Measurements from ENCODE around the gene LUC7L3. TPM values are rescaled to one million over a fixed set of nuclear protein-coding genes. Genes with fewer than 3 reads are reported as not detected.

Gene LUC7L3
- total and polyA plus RNA-seq, 8 donors: 63.4 to 1,211 (median 208) TPM

GRCh38 chr17:50770346-50770745 lies 50.9 kb downstream of the LUC7L3 start:
- no peak overlapping the region for H3K27ac ChIP-seq
- peaks cover 11 to 28% (median 24%) of the 10 kb centered on the region in 4 donors for H3K4me1 ChIP-seq
- no peaks in the 10 kb centered on the region for H3K27me3 ChIP-seq
- H3K4me3 ChIP-seq: no peak overlapping the region
- H3K9me3 ChIP-seq: no peaks in the 10 kb centered on the region
- H3K36me3 ChIP-seq: no peaks in the 10 kb centered on the region
- no peak for DNase-seq
- TF ChIP-seq EP300 (IDR thresholded peaks at IDR 0.05): no peak
- no peak for TF ChIP-seq POLR2AphosphoS5 (IDR thresholded peaks at IDR 0.05)
- TF ChIP-seq CTCF (IDR thresholded peaks at IDR 0.05): no peak
- intact Hi-C loops (cut with DNase I; ENCODE audit: low total_unique reads): no loop called here
- WGBS, 5 donors: 92 to 99% (median 97%) methylated on average over 2 of the region's 2 CpGs

- H3K4me3 ChIP-seq: no peak overlapping the region
- no peak overlapping the region for H3K27ac ChIP-seq
- no peak for TF ChIP-seq CTCF (IDR thresholded peaks at IDR 0.05)
- no peak for TF ChIP-seq EP300 (IDR thresholded peaks at IDR 0.05)
- TF ChIP-seq POLR2AphosphoS5 (IDR thresholded peaks at IDR 0.05): no peak
- H3K36me3 ChIP-seq: no peaks in the 10 kb centered on the region
- intact Hi-C loops (cut with DNase I; ENCODE audit: low total_unique reads): no loop called here
- 56 to 62% (median 60%) methylated on average over 15 of the region's 15 CpGs for WGBS, 5 donors
- no peaks in the 10 kb centered on the region for H3K9me3 ChIP-seq
- peaks cover 0 to 11% (median 6%) of the 10 kb centered on the region in 4 donors for H3K4me1 ChIP-seq
- DNase-seq: no peak
- H3K27me3 ChIP-seq: no peaks in the 10 kb centered on the region
Measured at GRCh38 chr17:50771991-50772785, 52.8 kb downstream of the LUC7L3 start.

GRCh38 chr17:50774225-50774803 lies 54.9 kb downstream of the LUC7L3 start:
- H3K4me3 ChIP-seq: no peak overlapping the region
- TF ChIP-seq POLR2AphosphoS5 (IDR thresholded peaks at IDR 0.05) (no peak), CTCF (IDR thresholded peaks at IDR 0.05) (no peak), POLR2A (IDR thresholded peaks at IDR 0.05) (no peak), EP300 (IDR thresholded peaks at IDR 0.05) (no peak)
- no peaks in the 10 kb centered on the region for H3K36me3 ChIP-seq
- no peaks in the 10 kb centered on the region for H3K4me1 ChIP-seq
- H3K9me3 ChIP-seq: no peaks in the 10 kb centered on the region
- H3K27me3 ChIP-seq: no peaks in the 10 kb centered on the region
- no peak for DNase-seq
- 84 to 87% (median 85%) methylated on average over 7 of the region's 7 CpGs for WGBS, 5 donors
- H3K27ac ChIP-seq: no peak overlapping the region
- intact Hi-C loops (cut with DNase I; ENCODE audit: low total_unique reads): no loop called here

GRCh38 chr17:50775926-50776325 lies 56.5 kb downstream of the LUC7L3 start:
- DNase-seq: no peak
- 86 to 96% (median 91%) methylated on average over 3 of the region's 3 CpGs for WGBS, 5 donors
- intact Hi-C loops (cut with DNase I; ENCODE audit: low total_unique reads): no loop called here
- H3K36me3 ChIP-seq: no peaks in the 10 kb centered on the region
- H3K4me1 ChIP-seq: peaks cover 0 to 2% (median under 1%) of the 10 kb centered on the region in 4 donors
- no peak overlapping the region for H3K27ac ChIP-seq
- no peaks in the 10 kb centered on the region for H3K9me3 ChIP-seq
- TF ChIP-seq POLR2AphosphoS5 (IDR thresholded peaks at IDR 0.05): no peak
- TF ChIP-seq CTCF (IDR thresholded peaks at IDR 0.05): no peak
- H3K4me3 ChIP-seq: no peak overlapping the region
- H3K27me3 ChIP-seq: no peaks in the 10 kb centered on the region

Data from stomach (tissue), 9 donors.